ENCODE results near the gene FBXL5. TPM values are rescaled to one million over a fixed set of nuclear protein-coding genes. Genes with fewer than 3 reads are reported as not detected.

FBXL5 gene
- total and polyA plus RNA-seq, 2 donors (not counting 1 experiment from before 2014, with no cell fraction given), result 21.2 to 41.0 TPM

Other genes starting within 250 kb of the FBXL5 start
- not detected in 2 replicates for gene C1QTNF7, start 227.3 kb downstream of the FBXL5 start, total RNA-seq
- gene C1QTNF7, start 227.3 kb downstream of the FBXL5 start, polyA plus RNA-seq, result not detected in 2 replicates
- not detected in 2 replicates for gene CC2D2A, start 185.5 kb downstream of the FBXL5 start, total RNA-seq
- 0.07 TPM in 1 of 2 replicates, not detected in the other for gene CC2D2A, start 185.5 kb downstream of the FBXL5 start, polyA plus RNA-seq
- 11.0 and 12.1 TPM in 2 replicates for gene FAM200B, start 26.5 kb upstream of the FBXL5 start, total RNA-seq
- gene FAM200B, start 26.5 kb upstream of the FBXL5 start, polyA plus RNA-seq, result 10.3 and 13.7 TPM in 2 replicates
- gene BST1, start 47.7 kb upstream of the FBXL5 start, total RNA-seq, result 0.27 and 0.32 TPM in 2 replicates
- 0.68 and 1.00 TPM in 2 replicates for gene BST1, start 47.7 kb upstream of the FBXL5 start, polyA plus RNA-seq
- 7.8 and 10.1 TPM in 2 replicates for gene CD38, start 123.0 kb upstream of the FBXL5 start, total RNA-seq
- gene CD38, start 123.0 kb upstream of the FBXL5 start, polyA plus RNA-seq, result 12.9 and 22.2 TPM in 2 replicates